ENCODE measurements around the gene PKIG. TPM values are rescaled to one million over a fixed set of nuclear protein-coding genes. Genes with fewer than 3 reads are reported as not detected.

The PKIG gene
- total RNA-seq, 1 donor from 2014 or later: 151 TPM

GRCh38 chr20:44660581-44660980 is 78.2 kb downstream of the PKIG start:
- DNase-seq (ENCODE audit: low read depth in 2 of 2): no peak

GRCh38 chr20:44662261-44662660 is 79.9 kb downstream of the PKIG start:
- DNase-seq (ENCODE audit: low read depth in 2 of 2): no peak

GRCh38 chr20:44664131-44664530 is 81.8 kb downstream of the PKIG start:
- DNase-seq (ENCODE audit: low read depth in 2 of 2): no peak

- no peak for DNase-seq (ENCODE audit: low read depth in 2 of 2)
These were observed 83.7 kb downstream of the PKIG start for GRCh38 chr20:44666066-44666465.

Other genes with a start within 250 kb of the PKIG start
- not detected in 2 replicates for gene R3HDML, start 245.5 kb upstream of the PKIG start, total RNA-seq
- gene HNF4A, start 226.9 kb upstream of the PKIG start, total RNA-seq: not detected in 2 replicates
- gene TTPAL, start 106.7 kb upstream of the PKIG start, total RNA-seq: 3.0 and 3.5 TPM in 2 replicates
- 106 and 135 TPM in 2 replicates for gene SERINC3, start 60.5 kb upstream of the PKIG start, total RNA-seq
- 22.9 and 29.8 TPM in 2 replicates for gene ADA, start 69.1 kb downstream of the PKIG start, total RNA-seq
- gene CCN5, start 132.8 kb downstream of the PKIG start, total RNA-seq: not detected in 2 replicates
- gene KCNK15, start 163.3 kb downstream of the PKIG start, total RNA-seq: not detected in 2 replicates
- gene RIMS4, start 228.0 kb downstream of the PKIG start, total RNA-seq: not detected in 2 replicates